Measurements from ENCODE around the gene SYT2. TPM values are rescaled to one million over a fixed set of nuclear protein-coding genes. Genes with fewer than 3 reads are reported as not detected.
A peak's percentile ranks its signal among the peaks of the same experiment; 100 is the strongest.

SYT2 gene
- total and polyA plus RNA-seq, 2 donors from 2014 or later, result 0.15 to 0.19 TPM

DNA sequence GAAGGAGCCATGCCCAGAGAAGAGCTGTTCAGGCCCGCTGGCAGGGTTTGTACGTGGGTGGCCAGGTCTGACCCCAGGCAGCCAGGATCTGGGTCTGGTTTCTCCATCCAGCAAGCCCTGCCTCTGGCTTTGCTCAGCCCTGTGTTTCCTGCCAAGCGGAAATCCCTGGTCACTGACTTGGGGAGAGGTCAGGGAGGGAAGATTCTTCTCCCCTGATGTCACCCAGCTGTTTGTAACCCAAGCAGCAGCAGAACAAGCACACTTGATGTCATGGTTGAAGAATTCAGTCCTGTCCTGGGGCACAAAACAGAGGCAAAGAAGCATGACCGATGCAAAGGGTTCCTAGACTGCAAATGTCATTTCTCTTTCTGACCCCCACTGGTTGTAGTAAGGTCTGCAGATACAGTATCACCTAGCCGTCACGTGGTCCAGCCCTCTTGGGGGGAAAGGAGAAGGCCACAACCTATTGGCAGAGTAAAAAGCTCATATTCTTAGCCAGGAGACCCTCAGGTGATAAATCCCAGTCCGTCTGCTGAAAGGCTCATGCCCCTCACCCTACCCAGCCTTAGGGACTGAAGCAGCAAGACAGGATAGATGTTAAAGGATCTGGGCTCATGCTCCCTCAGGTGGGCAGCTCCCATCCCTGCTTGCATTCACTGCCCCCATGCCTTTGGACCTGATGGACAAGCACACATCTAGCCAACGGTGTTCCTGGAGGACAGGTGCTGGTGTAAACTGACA, 120.9 kb downstream of the SYT2 start:
- Histone ChIP-seq H3K4me3 (ENCODE audit: low read length in 3 of 3) (no peak overlapping the region), H3K9ac (ENCODE audit: low read length in 3 of 3) (no peak overlapping the region), H3K27ac (ENCODE audit: low read depth in 2 of 2, low read length in 2 of 2) (peak overlapping the region; percentile 45 to 81), H3K4me1 (ENCODE audit: control insufficient read depth in 2 of 3, insufficient read depth in 2 of 3, low read depth in 1 of 3, low read length in 3 of 3) (peaks cover 8 to 22% (median 16%) of the 10 kb centered on the region in 3 donors), H3K27me3 (ENCODE audit: control insufficient read depth, insufficient read depth, low read length) (no peaks in the 10 kb centered on the region), H3K9me3 (ENCODE audit: control insufficient read depth in 2 of 3, insufficient read depth in 1 of 3, low read length in 3 of 3) (no peaks in the 10 kb centered on the region), H3K36me3 (ENCODE audit: control insufficient read depth in 2 of 3, insufficient read depth in 3 of 3, low read length in 3 of 3) (peaks cover 0 to 3% (median 0%) of the 10 kb centered on the region in 3 donors)
- DNase-seq, result peak; percentile 92 to 98 (median 95)
- intact Hi-C loops (cut with DNase I), result no loop called here
- FAIRE-seq, result no peak
- TF ChIP-seq, protein P1, sequence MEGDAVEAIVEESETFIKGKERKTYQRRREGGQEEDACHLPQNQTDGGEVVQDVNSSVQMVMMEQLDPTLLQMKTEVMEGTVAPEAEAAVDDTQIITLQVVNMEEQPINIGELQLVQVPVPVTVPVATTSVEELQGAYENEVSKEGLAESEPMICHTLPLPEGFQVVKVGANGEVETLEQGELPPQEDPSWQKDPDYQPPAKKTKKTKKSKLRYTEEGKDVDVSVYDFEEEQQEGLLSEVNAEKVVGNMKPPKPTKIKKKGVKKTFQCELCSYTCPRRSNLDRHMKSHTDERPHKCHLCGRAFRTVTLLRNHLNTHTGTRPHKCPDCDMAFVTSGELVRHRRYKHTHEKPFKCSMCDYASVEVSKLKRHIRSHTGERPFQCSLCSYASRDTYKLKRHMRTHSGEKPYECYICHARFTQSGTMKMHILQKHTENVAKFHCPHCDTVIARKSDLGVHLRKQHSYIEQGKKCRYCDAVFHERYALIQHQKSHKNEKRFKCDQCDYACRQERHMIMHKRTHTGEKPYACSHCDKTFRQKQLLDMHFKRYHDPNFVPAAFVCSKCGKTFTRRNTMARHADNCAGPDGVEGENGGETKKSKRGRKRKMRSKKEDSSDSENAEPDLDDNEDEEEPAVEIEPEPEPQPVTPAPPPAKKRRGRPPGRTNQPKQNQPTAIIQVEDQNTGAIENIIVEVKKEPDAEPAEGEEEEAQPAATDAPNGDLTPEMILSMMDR (IDR thresholded peaks at IDR 0.05; ENCODE audit: borderline replicate concordance, extremely low read depth, insufficient read depth), result peak; percentile 3

DNA sequence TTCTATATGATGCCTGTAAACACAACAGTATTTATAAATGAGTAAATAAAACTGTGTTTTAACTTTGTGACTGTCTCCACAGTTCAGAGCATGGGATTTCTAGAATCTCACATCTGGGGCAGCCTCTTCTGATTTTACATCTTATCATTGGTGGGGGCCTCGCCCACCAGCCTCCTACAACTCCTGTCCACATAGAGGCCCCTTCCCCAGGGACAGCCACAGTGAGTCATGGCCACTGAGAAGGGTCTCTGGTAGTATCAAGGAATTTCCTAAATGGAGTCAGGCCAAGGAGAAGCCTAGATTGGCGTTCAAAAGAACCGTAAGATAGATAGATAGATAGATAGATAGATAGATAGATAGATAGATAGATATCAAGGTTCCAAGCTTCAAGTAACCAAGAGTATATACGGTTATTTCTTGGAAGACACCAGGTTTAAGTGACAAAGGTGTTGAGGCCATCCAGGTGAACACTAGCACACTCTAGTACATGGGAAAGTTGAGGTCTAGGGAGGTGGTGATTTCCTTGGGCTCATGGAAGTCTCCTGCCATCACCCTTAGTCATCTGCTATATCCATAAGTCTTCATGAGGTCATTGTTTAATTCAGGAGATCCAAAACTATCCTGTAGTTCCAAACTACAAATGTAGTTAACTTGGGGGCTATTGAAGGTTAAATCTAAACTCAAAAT, 121.6 kb downstream of the SYT2 start:
- Histone ChIP-seq H3K36me3 (ENCODE audit: control insufficient read depth in 2 of 3, insufficient read depth in 3 of 3, low read length in 3 of 3) (no peaks in the 10 kb centered on the region), H3K27ac (ENCODE audit: low read depth in 2 of 2, low read length in 2 of 2) (peak overlapping the region; percentile 45 to 81), H3K9ac (ENCODE audit: low read length in 3 of 3) (no peak overlapping the region), H3K4me3 (ENCODE audit: low read length in 3 of 3) (no peak overlapping the region), H3K27me3 (ENCODE audit: control insufficient read depth, insufficient read depth, low read length) (no peaks in the 10 kb centered on the region), H3K4me1 (ENCODE audit: control insufficient read depth in 2 of 3, insufficient read depth in 2 of 3, low read depth in 1 of 3, low read length in 3 of 3) (peaks cover 8 to 22% (median 16%) of the 10 kb centered on the region in 3 donors), H3K9me3 (ENCODE audit: control insufficient read depth in 2 of 3, insufficient read depth in 1 of 3, low read length in 3 of 3) (no peaks in the 10 kb centered on the region)
- intact Hi-C loops (cut with DNase I), result no loop called here
- no peak for FAIRE-seq
- TF ChIP-seq, protein P1 (IDR thresholded peaks at IDR 0.05; ENCODE audit: borderline replicate concordance, extremely low read depth, insufficient read depth), result no peak
- no peak for DNase-seq

DNA sequence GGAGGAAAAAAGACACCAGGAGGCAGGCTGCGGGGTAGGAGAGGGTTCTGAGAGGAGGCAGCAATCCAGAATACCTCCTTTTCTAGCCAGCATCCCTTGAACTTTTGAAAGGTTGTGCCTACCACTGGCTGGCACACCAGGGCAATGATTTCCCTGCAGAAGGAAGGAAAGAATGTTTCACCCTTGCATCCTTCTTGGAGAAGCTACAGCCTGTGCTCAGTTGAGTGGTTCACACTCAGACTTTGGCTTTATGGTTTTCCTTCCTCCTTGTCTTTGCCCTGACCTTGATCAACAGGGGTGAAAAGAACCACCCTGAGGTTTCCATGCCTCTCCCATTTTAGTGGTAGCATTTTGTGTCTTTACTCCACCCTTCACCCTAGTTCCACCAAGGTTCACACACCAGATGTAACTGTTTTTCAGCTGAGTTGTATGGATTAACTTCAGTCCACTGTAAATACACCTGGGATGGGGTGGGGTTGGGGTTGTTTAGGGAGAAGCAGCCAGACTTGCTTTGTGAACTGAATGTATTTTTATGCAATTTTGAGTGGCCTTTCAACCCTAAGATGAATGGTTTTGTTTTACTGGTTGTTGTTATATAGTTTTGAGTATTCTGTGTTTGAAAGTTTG, 122.3 kb downstream of the SYT2 start:
- peak overlapping the region; percentile 44 to 81 for H3K27ac ChIP-seq (ENCODE audit: low read depth in 2 of 2, low read length in 2 of 2)
- FAIRE-seq (no peak), DNase-seq (no peak)
- H3K9ac ChIP-seq (ENCODE audit: low read length in 3 of 3), result no peak overlapping the region
- H3K27me3 ChIP-seq (ENCODE audit: control insufficient read depth, insufficient read depth, low read length), result no peaks in the 10 kb centered on the region
- peaks cover 0 to 6% (median 0%) of the 10 kb centered on the region in 3 donors for H3K36me3 ChIP-seq (ENCODE audit: control insufficient read depth in 2 of 3, insufficient read depth in 3 of 3, low read length in 3 of 3)
- TF ChIP-seq, protein P1 (IDR thresholded peaks at IDR 0.05; ENCODE audit: borderline replicate concordance, extremely low read depth, insufficient read depth), result no peak
- no peaks in the 10 kb centered on the region for H3K9me3 ChIP-seq (ENCODE audit: control insufficient read depth in 2 of 3, insufficient read depth in 1 of 3, low read length in 3 of 3)
- peaks cover 8 to 22% (median 16%) of the 10 kb centered on the region in 3 donors for H3K4me1 ChIP-seq (ENCODE audit: control insufficient read depth in 2 of 3, insufficient read depth in 2 of 3, low read depth in 1 of 3, low read length in 3 of 3)
- intact Hi-C loops (cut with DNase I), result no loop called here
- no peak overlapping the region for H3K4me3 ChIP-seq (ENCODE audit: low read length in 3 of 3)
